Mucosa of rectum (tissue), 2 donors: ENCODE data around the gene NLGN1.
"Not testable (repeated sequence)": the region's sequence is repeated elsewhere in the genome, so short reads cannot be mapped to it uniquely, and the experiment has no call there.

ENCODE experiments used
- H3K27ac ChIP-seq, 2 donors: one replicate each; pipeline ENCODE4 v1.7.0; 2013; ENCODE audit warnings: inconsistent platforms in 2 of 2, low read depth in 2 of 2, low read length in 2 of 2
- H3K27me3 ChIP-seq, 2 donors: one replicate each; pipeline ENCODE4 v1.7.0; 2013; ENCODE audit warnings: low read length in 2 of 2; ENCODE audit not compliant: control insufficient read depth in 2 of 2, insufficient read depth in 2 of 2
- H3K36me3 ChIP-seq, 2 donors: one replicate each; pipeline ENCODE4 v1.7.0; 2013; ENCODE audit warnings: low read length in 2 of 2; ENCODE audit not compliant: control insufficient read depth in 2 of 2, insufficient read depth in 2 of 2
- H3K4me1 ChIP-seq, 2 donors: one replicate each; pipeline ENCODE4 v1.7.0; 2013; ENCODE audit warnings: low read length in 2 of 2, mild to moderate bottlenecking in 1 of 2; ENCODE audit not compliant: control insufficient read depth in 2 of 2, insufficient read depth in 2 of 2
- H3K4me3 ChIP-seq, 2 donors: one replicate each; pipeline ENCODE4 v1.7.0; 2013; ENCODE audit warnings: low read length in 2 of 2
- H3K9ac ChIP-seq, 2 donors: one replicate each; pipeline ENCODE4 v1.7.0; 2013; ENCODE audit warnings: low read length in 2 of 2, low read depth in 1 of 2, mild to moderate bottlenecking in 1 of 2
- H3K9me3 ChIP-seq, 2 donors: one replicate each; pipeline ENCODE4 v1.7.0; 2013; ENCODE audit warnings: low read length in 2 of 2; ENCODE audit not compliant: control insufficient read depth in 2 of 2
- donor health status: healthy.
- donor health status: Normal muscosa, but diverticular disease.

NLGN1 gene

GRCh38 chr3:173584838-173585831, 187.6 kb downstream of the NLGN1 start:
- Histone ChIP-seq H3K36me3 (no peaks in the 10 kb centered on the region), H3K27me3 (no peaks in the 10 kb centered on the region), H3K9me3 (no peaks in the 10 kb centered on the region), H3K4me1 (no peaks in the 10 kb centered on the region), H3K9ac (no peak overlapping the region), H3K4me3 (peak overlapping the region; percentile 13 to 55), H3K27ac (no peak overlapping the region)

- no peaks in the 10 kb centered on the region for H3K9me3 ChIP-seq
- H3K4me3 ChIP-seq, result no peak overlapping the region
Measured at GRCh38 chr3:173586166-173586565, 188.6 kb downstream of the NLGN1 start.

GRCh38 chr3:173587055-173587454, 189.5 kb downstream of the NLGN1 start:
- Histone ChIP-seq H3K36me3 (no peaks in the 10 kb centered on the region), H3K4me1 (no peaks in the 10 kb centered on the region), H3K9ac (no peak overlapping the region), H3K27me3 (no peaks in the 10 kb centered on the region), H3K4me3 (no peak overlapping the region), H3K27ac (no peak overlapping the region), H3K9me3 (no peaks in the 10 kb centered on the region)

More at GRCh38 chr3:173586166-173586565, 188.6 kb downstream of the NLGN1 start:
- Histone ChIP-seq H3K27ac (no peak overlapping the region), H3K4me1 (no peaks in the 10 kb centered on the region), H3K27me3 (no peaks in the 10 kb centered on the region), H3K36me3 (no peaks in the 10 kb centered on the region), H3K9ac (no peak overlapping the region)

- Histone ChIP-seq H3K27ac (no peak overlapping the region), H3K4me1 (no peaks in the 10 kb centered on the region), H3K9me3 (no peaks in the 10 kb centered on the region), H3K27me3 (no peaks in the 10 kb centered on the region), H3K36me3 (no peaks in the 10 kb centered on the region), H3K9ac (no peak overlapping the region), H3K4me3 (no peak overlapping the region)
Measured at GRCh38 chr3:173588556-173588955, 191.0 kb downstream of the NLGN1 start.

GRCh38 chr3:173589116-173589515, 191.6 kb downstream of the NLGN1 start:
- no peaks in the 10 kb centered on the region for H3K36me3 ChIP-seq
- H3K4me1 ChIP-seq, result no peaks in the 10 kb centered on the region
- H3K4me3 ChIP-seq, result no peak overlapping the region
- no peak overlapping the region for H3K9ac ChIP-seq
- no peaks in the 10 kb centered on the region for H3K9me3 ChIP-seq
- no peak overlapping the region for H3K27ac ChIP-seq
- no peaks in the 10 kb centered on the region for H3K27me3 ChIP-seq

- Histone ChIP-seq H3K9me3 (no peaks in the 10 kb centered on the region), H3K27ac (no peak overlapping the region), H3K4me1 (no peaks in the 10 kb centered on the region), H3K36me3 (no peaks in the 10 kb centered on the region), H3K27me3 (no peaks in the 10 kb centered on the region), H3K4me3 (no peak overlapping the region), H3K9ac (no peak overlapping the region)
Measured at GRCh38 chr3:173591401-173591800, 193.9 kb downstream of the NLGN1 start.

GRCh38 chr3:173594881-173595280, 197.3 kb downstream of the NLGN1 start:
- H3K4me3 ChIP-seq, H3K36me3 ChIP-seq, H3K9me3 ChIP-seq, H3K27ac ChIP-seq, H3K27me3 ChIP-seq, H3K9ac ChIP-seq, H3K4me1 ChIP-seq: not testable (repeated sequence)

GRCh38 chr3:173599673-173600072, 202.1 kb downstream of the NLGN1 start:
- Histone ChIP-seq H3K9me3 (no peaks in the 10 kb centered on the region), H3K4me1 (no peaks in the 10 kb centered on the region), H3K4me3 (no peak overlapping the region), H3K9ac (no peak overlapping the region), H3K36me3 (no peaks in the 10 kb centered on the region), H3K27me3 (no peaks in the 10 kb centered on the region), H3K27ac (no peak overlapping the region)

GRCh38 chr3:173614522-173614921, 217.0 kb downstream of the NLGN1 start:
- Histone ChIP-seq H3K27ac (no peak overlapping the region), H3K9ac (no peak overlapping the region), H3K4me3 (no peak overlapping the region), H3K4me1 (no peaks in the 10 kb centered on the region), H3K27me3 (no peaks in the 10 kb centered on the region), H3K9me3 (no peaks in the 10 kb centered on the region), H3K36me3 (no peaks in the 10 kb centered on the region)

- H3K9me3 ChIP-seq, result no peaks in the 10 kb centered on the region
- no peaks in the 10 kb centered on the region for H3K36me3 ChIP-seq
- no peaks in the 10 kb centered on the region for H3K4me1 ChIP-seq
- H3K4me3 ChIP-seq, result no peak overlapping the region
- no peak overlapping the region for H3K27ac ChIP-seq
- H3K27me3 ChIP-seq, result no peaks in the 10 kb centered on the region
- H3K9ac ChIP-seq, result no peak overlapping the region
Measured at GRCh38 chr3:173615661-173616060, 218.1 kb downstream of the NLGN1 start.
